HG03045 (cell line): ENCODE measurements around the gene OR2AT4.
"Not testable (repeated sequence)": the region's sequence is repeated elsewhere in the genome, so short reads cannot be mapped to it uniquely, and the experiment has no call there.

Source experiments
- ATAC-seq: cut with Tn5 transposase; IDR thresholded peaks from one replicate; pipeline ENCODE4 v1.9.1; 2021; ENCODE audit warnings: mild to moderate bottlenecking, moderate library complexity; ENCODE audit not compliant: unreplicated experiment

OR2AT4 gene

DNA sequence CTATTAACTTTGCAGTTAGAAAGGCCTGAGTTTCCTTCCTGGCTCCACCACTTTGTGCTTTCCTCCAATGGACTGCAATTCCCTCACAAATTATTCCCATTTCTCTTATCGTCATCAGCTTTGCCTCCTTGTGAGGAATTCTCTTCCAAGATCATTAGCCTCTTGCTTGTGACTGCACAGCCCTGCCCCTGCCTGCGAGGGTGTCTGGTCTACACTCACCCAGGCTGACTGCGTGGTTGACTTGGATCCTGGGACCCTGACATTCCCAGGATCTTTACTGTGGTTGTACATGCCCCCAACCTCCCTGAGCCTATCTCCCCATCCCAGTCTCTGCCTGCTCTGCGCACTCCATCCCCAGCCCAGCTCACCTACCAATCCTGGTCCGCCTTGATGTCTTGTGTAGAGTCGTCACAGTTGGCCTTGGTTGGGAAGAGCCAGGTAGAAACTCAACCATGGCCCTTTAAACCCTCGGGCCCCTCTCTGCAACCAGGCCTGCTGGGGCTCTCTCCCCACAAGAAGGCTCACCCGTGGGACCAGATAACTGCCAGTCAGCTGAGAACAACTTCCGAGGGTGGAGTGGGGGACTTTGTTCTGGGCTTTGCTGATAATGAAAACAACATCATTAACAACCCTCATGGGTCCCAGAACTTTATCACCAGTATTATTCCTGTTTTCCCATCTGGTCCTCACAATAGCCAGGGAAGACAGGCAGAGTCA, at the start of gene OR2AT4:
Gene OR2AT4 (minus strand): TSS at position 421 of the 717 bp plus-strand sequence.
- no peak for ATAC-seq

DNA sequence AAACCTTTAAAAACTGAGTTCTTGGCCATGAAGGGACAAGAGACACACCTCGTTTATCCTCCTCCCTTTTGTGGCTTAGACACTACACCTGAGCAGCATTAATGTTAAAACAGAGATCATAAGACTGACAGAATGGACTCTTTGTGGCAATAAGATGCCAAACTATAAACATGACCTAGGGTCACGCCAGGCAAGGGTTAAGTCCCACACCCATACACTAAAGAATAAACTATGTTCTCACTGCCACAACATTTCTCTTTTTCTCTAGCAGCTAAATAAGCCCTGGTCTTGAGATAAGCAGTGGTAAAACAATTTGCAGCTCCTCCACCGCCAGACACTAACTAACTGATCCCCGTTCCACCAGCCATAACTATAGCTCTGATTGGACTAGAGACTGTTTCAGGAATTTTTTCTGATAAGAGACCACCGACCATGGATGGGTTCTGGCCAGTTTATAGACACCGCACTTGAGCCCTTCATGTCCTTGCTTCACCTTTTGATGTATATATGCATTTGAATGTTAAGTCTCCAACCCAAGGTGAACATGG, 49.4 kb upstream of the OR2AT4 start:
- no peak for ATAC-seq

DNA sequence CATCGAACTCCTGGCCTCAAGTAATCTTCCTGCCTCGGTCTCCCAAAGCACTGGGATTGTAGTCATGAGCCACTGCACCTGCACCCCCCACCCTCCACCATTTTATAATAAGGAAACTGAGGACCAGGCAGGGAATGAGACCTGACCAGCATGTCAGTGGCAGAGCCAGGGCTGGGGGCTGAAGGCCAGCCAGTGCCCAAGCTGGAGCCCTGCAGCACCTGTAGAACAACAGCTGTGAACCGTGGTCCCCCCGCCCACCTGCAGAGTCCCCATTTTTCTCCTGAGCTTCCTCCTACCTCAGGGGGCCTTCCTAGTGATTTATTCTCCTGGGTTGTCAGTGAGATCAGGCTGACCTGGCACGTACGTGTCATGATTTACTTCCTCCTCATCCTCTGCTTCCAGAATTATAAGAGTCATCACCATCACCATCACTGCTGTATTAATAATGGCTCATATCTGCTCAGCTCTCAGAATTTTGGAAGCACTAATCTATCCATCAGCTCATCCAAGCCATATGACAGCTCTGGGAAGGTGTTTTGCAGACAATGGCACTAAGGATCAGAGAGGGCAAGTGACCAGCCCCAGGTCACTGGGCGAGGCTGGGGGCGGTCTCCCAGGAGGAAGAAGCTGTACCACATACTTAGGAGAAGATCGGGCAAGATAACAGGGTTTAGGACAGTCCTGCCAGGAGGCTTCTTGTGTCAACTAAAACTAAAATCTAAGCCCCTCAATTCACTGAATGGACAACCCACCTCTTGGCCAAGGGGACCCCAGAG, 48.7 kb upstream of the OR2AT4 start:
- no peak for ATAC-seq

- ATAC-seq = no peak
Observed at GRCh38 chr11:75144716-75145014, 48.0 kb upstream of the OR2AT4 start.

GRCh38 chr11:75143420-75143731, 46.7 kb upstream of the OR2AT4 start:
- ATAC-seq = no peak

DNA sequence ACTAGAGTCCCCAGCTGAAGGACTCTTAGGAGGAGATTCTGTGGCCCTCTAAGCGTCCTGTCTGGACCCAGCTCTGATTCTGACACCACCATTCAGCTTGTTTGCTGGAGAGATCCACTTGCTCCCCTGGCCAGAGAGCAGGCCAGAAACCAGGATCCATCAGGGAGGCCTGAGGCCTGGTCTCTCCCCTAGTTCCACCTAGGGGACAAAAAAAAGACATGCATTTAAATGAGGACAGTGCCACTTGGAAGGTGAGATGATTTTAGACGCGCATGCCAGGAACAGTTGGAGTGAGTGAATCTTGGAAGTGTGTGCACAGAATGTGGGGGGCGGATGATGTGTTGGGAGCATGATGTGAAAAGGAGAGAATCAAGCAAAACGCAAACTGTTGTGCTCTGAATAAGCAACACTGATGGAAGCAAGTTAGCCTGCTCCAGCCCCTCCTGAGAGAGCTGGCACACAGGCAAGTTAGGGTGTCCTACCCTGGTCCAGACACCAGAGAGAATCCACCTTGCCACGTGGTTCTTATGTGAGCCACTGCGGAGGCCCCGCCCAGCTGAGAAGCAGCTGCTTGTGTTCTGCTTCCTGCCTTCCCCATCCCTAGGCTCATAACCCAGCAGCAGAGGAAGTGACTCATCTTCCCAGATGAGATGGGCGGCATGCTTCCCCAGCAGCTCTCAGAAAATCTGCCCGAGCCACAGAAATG, 46.2 kb upstream of the OR2AT4 start:
- ATAC-seq = no peak

DNA sequence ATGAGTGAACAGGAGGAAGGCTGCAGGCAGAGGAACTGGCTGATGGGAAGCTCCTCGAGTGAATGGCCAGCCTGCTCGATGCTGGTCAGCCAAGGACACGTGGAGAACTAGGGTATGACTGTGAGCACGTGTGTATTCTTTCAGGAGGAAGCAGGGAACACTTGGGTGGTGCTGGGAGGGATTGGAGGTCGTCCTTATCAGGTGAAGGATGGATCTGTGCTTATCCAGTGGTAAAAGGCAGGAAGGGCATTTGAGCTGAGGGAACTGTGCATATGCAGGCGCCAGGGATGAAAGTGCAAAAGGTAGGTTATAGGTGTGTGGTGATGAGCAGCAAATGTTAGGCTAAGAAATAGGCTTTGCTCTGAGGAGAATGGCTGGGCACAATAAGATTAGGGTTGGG, 44.5 kb upstream of the OR2AT4 start:
- ATAC-seq = no peak

GRCh38 chr11:75140269-75141138, 43.8 kb upstream of the OR2AT4 start:
- no peak for ATAC-seq

- no peak for ATAC-seq
Observed at GRCh38 chr11:75135651-75136050, 39.0 kb upstream of the OR2AT4 start.

GRCh38 chr11:75135021-75135650, 38.5 kb upstream of the OR2AT4 start:
- no peak for ATAC-seq

- ATAC-seq = no peak
Observed at GRCh38 chr11:75133976-75134375, 37.3 kb upstream of the OR2AT4 start.

GRCh38 chr11:75132080-75132479, 35.4 kb upstream of the OR2AT4 start:
- ATAC-seq = no peak

- no peak for ATAC-seq
Observed at GRCh38 chr11:75126564-75126963, 29.9 kb upstream of the OR2AT4 start.

DNA sequence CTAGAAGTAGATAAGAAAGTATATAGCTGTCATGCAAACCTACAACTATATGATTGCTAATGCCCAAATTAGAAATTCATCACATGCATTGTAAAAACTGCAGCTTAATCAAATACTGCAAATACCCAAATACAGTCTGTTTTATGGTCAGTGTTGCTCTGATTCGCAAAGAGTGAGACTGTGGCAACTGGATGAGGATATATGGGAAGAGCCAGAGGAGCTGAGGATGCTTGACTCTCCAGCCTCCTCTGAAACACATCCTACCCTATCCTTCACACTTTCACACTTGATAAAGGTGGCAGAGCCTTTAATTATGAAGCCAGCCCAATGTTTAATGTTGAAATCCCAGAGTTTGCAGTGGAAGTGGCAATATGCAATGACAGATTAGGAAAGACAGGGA, 21.9 kb upstream of the OR2AT4 start:
- no peak for ATAC-seq

GRCh38 chr11:75114465-75114864, 17.8 kb upstream of the OR2AT4 start:
- no peak for ATAC-seq

GRCh38 chr11:75113030-75113429, 16.4 kb upstream of the OR2AT4 start:
- no peak for ATAC-seq

DNA sequence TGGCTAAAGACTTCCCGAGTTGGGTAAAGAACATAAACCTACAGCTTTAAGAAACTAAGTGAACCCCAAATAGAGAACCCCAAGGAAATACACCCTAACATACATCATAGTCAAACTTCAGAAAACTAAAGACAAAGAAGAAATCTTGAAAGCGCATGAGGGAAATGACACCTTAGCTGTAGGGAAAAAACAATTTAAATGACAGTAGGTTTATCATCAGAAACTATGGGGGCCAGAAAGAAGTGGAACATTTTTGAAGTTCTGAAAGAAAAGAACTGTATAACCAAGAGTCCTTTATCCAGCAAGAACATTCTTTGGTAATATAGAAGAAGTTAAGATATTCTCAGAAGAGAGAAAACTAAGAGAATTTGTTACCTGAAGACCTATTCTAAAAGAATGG, 15.5 kb upstream of the OR2AT4 start:
- ATAC-seq = no peak

- no peak for ATAC-seq
Observed at GRCh38 chr11:75107187-75107586, 10.5 kb upstream of the OR2AT4 start.

DNA sequence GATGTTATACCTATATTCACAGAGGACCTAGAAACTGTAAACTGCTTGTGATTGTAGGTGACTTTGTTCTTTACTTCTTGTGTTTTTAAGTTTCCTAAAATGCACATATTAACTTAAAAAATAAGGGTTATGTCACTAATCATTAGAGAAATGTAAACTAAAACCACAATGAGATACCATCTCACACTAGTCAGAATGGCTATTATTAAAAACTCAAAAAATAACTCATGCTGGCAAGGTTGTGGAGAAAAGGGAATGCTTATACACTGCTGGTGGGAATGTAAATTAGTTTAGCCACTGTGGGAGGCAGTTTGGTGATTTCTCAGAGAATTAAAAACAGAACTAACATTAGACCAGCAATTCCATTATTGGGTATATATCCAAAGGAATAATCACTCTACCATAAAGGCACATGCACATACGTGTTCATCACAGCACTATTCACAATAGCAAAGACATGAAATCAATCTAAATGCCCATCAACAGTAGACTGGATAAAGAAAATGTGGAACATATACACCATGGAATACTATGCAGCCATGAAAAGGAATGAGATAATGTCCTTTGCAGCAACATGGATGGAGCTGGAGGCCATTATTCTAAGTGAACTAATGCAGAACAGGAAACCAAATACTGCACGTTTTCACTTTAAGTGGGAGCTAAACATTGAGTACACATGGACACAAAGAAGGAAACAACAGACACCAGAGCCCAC, 9.4 kb upstream of the OR2AT4 start:
- ATAC-seq = not testable (repeated sequence)

DNA sequence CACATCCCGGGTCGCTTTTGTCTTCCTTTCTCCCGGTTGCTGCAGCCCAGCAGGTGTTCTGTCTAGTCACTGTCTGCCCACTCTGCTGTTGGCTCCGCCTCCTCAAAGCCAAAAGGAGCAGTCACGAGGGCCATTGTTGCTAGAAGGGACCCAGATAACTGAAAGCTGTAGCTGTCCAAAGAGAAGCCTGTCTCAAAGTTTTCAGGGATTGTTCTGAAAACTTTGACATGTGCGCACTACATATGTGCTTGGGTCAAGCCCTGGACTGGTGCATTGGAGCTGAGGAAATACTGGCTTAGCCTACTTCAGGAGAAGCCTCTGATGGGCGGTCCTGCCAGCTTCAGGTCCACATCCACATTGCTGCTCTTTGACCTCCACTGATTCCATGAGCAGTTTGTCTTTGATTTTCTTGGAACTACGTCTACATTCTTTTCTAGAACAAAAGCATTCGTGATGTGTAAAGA, 8.8 kb upstream of the OR2AT4 start:
- no peak for ATAC-seq
